ENCODE measurements around the gene PC.

Gene PC

GRCh38 chr11:66855574-66856495 is 102.3 kb downstream of the PC start:
- DNase-seq (ENCODE audit: low spot score), result no peak
- FAIRE-seq, result no peak

- DNase-seq (ENCODE audit: low spot score) (no peak), FAIRE-seq (no peak)
Measured at GRCh38 chr11:66854729-66855211, 103.4 kb downstream of the PC start.

- DNase-seq (ENCODE audit: low spot score) (no peak), FAIRE-seq (no peak)
Measured at GRCh38 chr11:66854231-66854661, 103.9 kb downstream of the PC start.

- no peak for FAIRE-seq
- no peak for DNase-seq (ENCODE audit: low spot score)
Measured at GRCh38 chr11:66853242-66854229, 104.6 kb downstream of the PC start.

GRCh38 chr11:66852466-66853241 is 105.5 kb downstream of the PC start:
- DNase-seq (ENCODE audit: low spot score) (no peak), FAIRE-seq (no peak)

- DNase-seq (ENCODE audit: low spot score) (no peak), FAIRE-seq (no peak)
Measured at GRCh38 chr11:66851698-66852465, 106.3 kb downstream of the PC start.

- FAIRE-seq (no peak), DNase-seq (ENCODE audit: low spot score) (no peak)
Measured at GRCh38 chr11:66851239-66851596, 107.0 kb downstream of the PC start.

- DNase-seq (ENCODE audit: low spot score), result no peak
Measured at GRCh38 chr11:66850588-66851238, 107.5 kb downstream of the PC start.

GRCh38 chr11:66850235-66850587 is 108.0 kb downstream of the PC start:
- no peak for DNase-seq (ENCODE audit: low spot score)

More at GRCh38 chr11:66850588-66851238, 107.5 kb downstream of the PC start:
- FAIRE-seq, result no peak

GRCh38 chr11:66849501-66850234 is 108.5 kb downstream of the PC start:
- DNase-seq (ENCODE audit: low spot score) (no peak), FAIRE-seq (no peak)

More at GRCh38 chr11:66850235-66850587, 108.0 kb downstream of the PC start:
- FAIRE-seq, result no peak

GRCh38 chr11:66848671-66849500 is 109.3 kb downstream of the PC start:
- FAIRE-seq, result no peak
- DNase-seq (ENCODE audit: low spot score), result no peak

- DNase-seq (ENCODE audit: low spot score), result no peak
Measured at GRCh38 chr11:66847461-66848232, 110.5 kb downstream of the PC start.

GRCh38 chr11:66846671-66847091 is 111.5 kb downstream of the PC start:
- no peak for DNase-seq (ENCODE audit: low spot score)
- FAIRE-seq, result no peak

More at GRCh38 chr11:66847461-66848232, 110.5 kb downstream of the PC start:
- FAIRE-seq, result no peak

GRCh38 chr11:66845876-66846212 is 112.3 kb downstream of the PC start:
- FAIRE-seq, result no peak
- no peak for DNase-seq (ENCODE audit: low spot score)

GRCh38 chr11:66845143-66845875 is 112.9 kb downstream of the PC start:
- FAIRE-seq (no peak), DNase-seq (ENCODE audit: low spot score) (no peak)

- FAIRE-seq, result no peak
- no peak for DNase-seq (ENCODE audit: low spot score)
Measured at GRCh38 chr11:66844496-66845142, 113.6 kb downstream of the PC start.

Data from RCC 7860 (cell line).